Cortex of kidney (tissue), 1 donor: ENCODE results near the gene SCGB1D1.

Source experiments
- DNase-seq: peaks from one replicate; lab custom pipeline; 2025; lab: John Stamatoyannopoulos, UW

Gene SCGB1D1

GRCh38 chr11:62233730-62234129 is 43.7 kb downstream of the SCGB1D1 start:
- no peak for DNase-seq

- no peak for DNase-seq
Observed at GRCh38 chr11:62236187-62236586, 46.2 kb downstream of the SCGB1D1 start.

GRCh38 chr11:62237499-62237898 is 47.5 kb downstream of the SCGB1D1 start:
- DNase-seq, result no peak

GRCh38 chr11:62238151-62238550 is 48.1 kb downstream of the SCGB1D1 start:
- DNase-seq, result no peak

- DNase-seq, result no peak
Observed at GRCh38 chr11:62241095-62241494, 51.1 kb downstream of the SCGB1D1 start.

DNA sequence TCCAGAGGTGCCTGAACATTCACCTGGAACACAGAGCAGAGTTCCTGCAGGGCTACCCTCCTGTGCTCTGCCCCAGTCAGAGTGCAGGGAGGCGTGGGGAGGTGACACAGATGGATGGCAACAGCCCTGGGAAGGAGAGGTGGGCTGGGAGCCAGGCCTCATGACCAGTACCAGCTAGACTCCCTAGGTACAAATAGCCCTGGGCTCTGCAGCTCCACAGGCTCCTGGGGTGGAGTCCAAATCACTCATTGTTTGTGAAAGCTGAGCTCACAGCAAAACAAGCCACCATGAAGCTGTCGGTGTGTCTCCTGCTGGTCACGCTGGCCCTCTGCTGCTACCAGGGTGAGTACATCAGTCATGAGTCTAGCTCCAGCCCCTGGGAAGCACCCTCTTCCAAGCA is 52.0 kb downstream of the SCGB1D1 start, which contains the start of gene SCGB1D2:
SCGB1D2 (plus strand) TSS at position 219 of the 400 bp plus-strand sequence; CDS start at position 288, 69 bp downstream.
- no peak for DNase-seq
